Stimulated activated CD8-positive, alpha-beta memory T cell treated with anti-CD3 and anti-CD28 coated beads, Interleukin-2, amount 100 ng/mL, for 1 hour (primary cell): ENCODE data around the gene KRT5.
"Not testable (repeated sequence)": the region's sequence is repeated elsewhere in the genome, so short reads cannot be mapped to it uniquely, and the experiment has no call there.

Experiments
- DNase-seq, 2 donors: peaks; one replicate each; pipeline ENCODE4 v3.0.0-alpha.2; 2020; ENCODE audit warnings: low read depth in 2 of 2

The KRT5 gene

GRCh38 chr12:52495389-52495788 is 24.8 kb downstream of the KRT5 start:
- DNase-seq, result no peak

GRCh38 chr12:52494518-52494917 is 25.7 kb downstream of the KRT5 start:
- DNase-seq, result no peak

- DNase-seq, result no peak
Measured at GRCh38 chr12:52494100-52494499, 26.1 kb downstream of the KRT5 start.

GRCh38 chr12:52493172-52493571 is 27.0 kb downstream of the KRT5 start, which contains the start of gene KRT6A:
TSS of gene KRT6A (minus strand) at chr12:52493257. CDS start at chr12:52493188, 69 bp downstream.
- DNase-seq, result no peak

GRCh38 chr12:52492405-52492804 is 27.8 kb downstream of the KRT5 start:
- DNase-seq, result not testable (repeated sequence)

GRCh38 chr12:52491495-52491894 is 28.7 kb downstream of the KRT5 start:
- DNase-seq, result not testable (repeated sequence)

GRCh38 chr12:52488736-52489135 is 31.5 kb downstream of the KRT5 start:
- no peak for DNase-seq

- not testable (repeated sequence) for DNase-seq
Measured at GRCh38 chr12:52487744-52488443, 32.3 kb downstream of the KRT5 start.

- DNase-seq, result no peak
Measured at GRCh38 chr12:52487211-52487610, 33.0 kb downstream of the KRT5 start.

GRCh38 chr12:52486166-52487105 is 33.8 kb downstream of the KRT5 start:
- DNase-seq, result no peak

GRCh38 chr12:52480073-52480472 is 40.1 kb downstream of the KRT5 start:
- DNase-seq, result no peak

- no peak for DNase-seq
Measured at GRCh38 chr12:52477651-52478050, 42.5 kb downstream of the KRT5 start.

GRCh38 chr12:52474212-52474611 is 46.0 kb downstream of the KRT5 start:
- DNase-seq, result no peak

GRCh38 chr12:52473768-52474167 is 46.4 kb downstream of the KRT5 start, which contains the start of gene KRT6C:
TSS of gene KRT6C (minus strand) at chr12:52473805. CDS start at chr12:52473737, 68 bp downstream.
- DNase-seq, result no peak

GRCh38 chr12:52469853-52470252 is 50.3 kb downstream of the KRT5 start:
- no peak for DNase-seq

GRCh38 chr12:52464897-52465296 is 55.3 kb downstream of the KRT5 start:
- DNase-seq, result no peak
